Right lobe of liver (tissue), 4 donors: ENCODE data around the gene SMIM10L2A.

Experiments
- POLR2A ChIP-seq: fragments of 450-650 bp; IDR thresholded peaks from one replicate; pipeline ENCODE4 v1.6.1; 2017; ENCODE audit warnings: antibody characterized with exemption, mild to moderate bottlenecking
- TF ChIP-seq, protein P1 (sequence below), 4 donors: fragments of 200-600 bp in 3 of 4; fragments of 450-650 bp in 1 of 4; IDR thresholded peaks; one replicate each; pipeline versions ENCODE4 v1.5.1 to v1.8.0; 2016 to 2022; ENCODE audit warnings: antibody characterized with exemption in 4 of 4, mild to moderate bottlenecking in 2 of 4
- donor health status: DM: no; HTN: no; CAD: no.
- donor health status: DM: no; HTN: no; CAD: no.
- donor health status: DM: no; HTN: yes; CAD: no.

DNA sequence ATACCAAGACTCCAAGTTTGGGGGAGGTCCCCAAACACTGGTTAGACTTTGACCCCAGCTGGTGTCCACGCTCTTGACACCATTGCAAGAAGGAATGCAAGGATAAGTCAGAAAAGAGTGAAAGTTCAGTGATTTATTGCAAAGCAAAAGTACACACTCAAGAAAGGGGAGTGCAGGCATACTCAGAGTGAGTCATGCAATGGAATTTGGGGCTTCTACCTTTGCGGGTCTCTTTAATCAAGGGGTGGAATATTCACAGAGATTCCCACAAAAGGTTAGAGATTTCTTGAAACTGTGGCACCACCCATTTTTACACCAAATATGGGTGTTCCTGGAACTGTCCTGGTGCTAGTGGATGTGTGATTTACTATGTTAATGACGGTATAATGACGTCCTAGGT is 5.2 kb upstream of the SMIM10L2A start:
- TF ChIP-seq, protein P1, sequence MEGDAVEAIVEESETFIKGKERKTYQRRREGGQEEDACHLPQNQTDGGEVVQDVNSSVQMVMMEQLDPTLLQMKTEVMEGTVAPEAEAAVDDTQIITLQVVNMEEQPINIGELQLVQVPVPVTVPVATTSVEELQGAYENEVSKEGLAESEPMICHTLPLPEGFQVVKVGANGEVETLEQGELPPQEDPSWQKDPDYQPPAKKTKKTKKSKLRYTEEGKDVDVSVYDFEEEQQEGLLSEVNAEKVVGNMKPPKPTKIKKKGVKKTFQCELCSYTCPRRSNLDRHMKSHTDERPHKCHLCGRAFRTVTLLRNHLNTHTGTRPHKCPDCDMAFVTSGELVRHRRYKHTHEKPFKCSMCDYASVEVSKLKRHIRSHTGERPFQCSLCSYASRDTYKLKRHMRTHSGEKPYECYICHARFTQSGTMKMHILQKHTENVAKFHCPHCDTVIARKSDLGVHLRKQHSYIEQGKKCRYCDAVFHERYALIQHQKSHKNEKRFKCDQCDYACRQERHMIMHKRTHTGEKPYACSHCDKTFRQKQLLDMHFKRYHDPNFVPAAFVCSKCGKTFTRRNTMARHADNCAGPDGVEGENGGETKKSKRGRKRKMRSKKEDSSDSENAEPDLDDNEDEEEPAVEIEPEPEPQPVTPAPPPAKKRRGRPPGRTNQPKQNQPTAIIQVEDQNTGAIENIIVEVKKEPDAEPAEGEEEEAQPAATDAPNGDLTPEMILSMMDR (IDR thresholded peaks at IDR 0.05): no peak
- no peak for TF ChIP-seq POLR2A
